GM12875 (cell line): Measurements from ENCODE around the gene DENND1C.

Experiments
- H3K4me3 ChIP-seq: one replicate; pipeline ENCODE4 v1.5.1; 2011; ENCODE audit warnings: low read depth, low read length, control low read depth
- CTCF ChIP-seq: IDR thresholded peaks from 2 replicates; pipeline ENCODE4 v1.5.1; 2011; ENCODE audit warnings: low read depth, mild to moderate bottlenecking, control low read depth, inconsistent platforms, low read length, moderate library complexity, borderline replicate concordance; ENCODE audit not compliant: insufficient read depth

DENND1C gene

GRCh38 chr19:6480848-6481415 is 655 bp downstream of the DENND1C start:
- peak overlapping the region; percentile 92 for H3K4me3 ChIP-seq

GRCh38 chr19:6479836-6480398 is 1.7 kb downstream of the DENND1C start:
- H3K4me3 ChIP-seq, result no peak overlapping the region
- TF ChIP-seq CTCF, result no peak

More at GRCh38 chr19:6480848-6481415, 655 bp downstream of the DENND1C start:
- TF ChIP-seq CTCF, result no peak

- no peak for TF ChIP-seq CTCF
- H3K4me3 ChIP-seq, result no peak overlapping the region
Observed at GRCh38 chr19:6478815-6479214, 2.8 kb downstream of the DENND1C start.

GRCh38 chr19:6476896-6477431 is 4.6 kb downstream of the DENND1C start:
- TF ChIP-seq CTCF, result no peak
- no peak overlapping the region for H3K4me3 ChIP-seq

GRCh38 chr19:6476155-6476895 is 5.3 kb downstream of the DENND1C start:
- no peak overlapping the region for H3K4me3 ChIP-seq
- TF ChIP-seq CTCF, result no peak

GRCh38 chr19:6475321-6476108 is 6.1 kb downstream of the DENND1C start:
- TF ChIP-seq CTCF, result no peak
- no peak overlapping the region for H3K4me3 ChIP-seq
